Trophoblast cell (in vitro differentiated cells and primary cell): ENCODE data around the gene ASTN2.

ENCODE experiments used
- DNase-seq, 2 donors: peaks; one replicate each; pipeline ENCODE4 v3.0.0-alpha.2; 2016
- H2AFZ ChIP-seq: 2 replicates; pipeline ENCODE4 v1.6.1; 2013; ENCODE audit warnings: low read length, moderate library complexity, mild to moderate bottlenecking; ENCODE audit not compliant: insufficient read depth, poor library complexity
- H2AK5ac ChIP-seq: 2 replicates; pipeline ENCODE4 v1.6.1; 2013; ENCODE audit warnings: mild to moderate bottlenecking, low read length
- H2BK120ac ChIP-seq: 2 replicates; pipeline ENCODE4 v1.6.1; 2013; ENCODE audit warnings: low read length, mild to moderate bottlenecking, moderate library complexity; ENCODE audit not compliant: insufficient read depth, poor library complexity
- H2BK12ac ChIP-seq: 2 replicates; pipeline ENCODE4 v1.6.1; 2013; ENCODE audit warnings: mild to moderate bottlenecking, low read length, moderate library complexity
- H2BK5ac ChIP-seq: 2 replicates; pipeline ENCODE4 v1.6.1; 2013; ENCODE audit warnings: low read length, low read depth, moderate library complexity, mild to moderate bottlenecking; ENCODE audit not compliant: poor library complexity
- H3K14ac ChIP-seq: 2 replicates; pipeline ENCODE4 v1.6.1; 2013; ENCODE audit warnings: mild to moderate bottlenecking, low read length
- H3K18ac ChIP-seq: 2 replicates; pipeline ENCODE4 v1.6.1; 2013; ENCODE audit warnings: mild to moderate bottlenecking, low read length
- H3K23ac ChIP-seq: 2 replicates; pipeline ENCODE4 v1.6.1; 2013; ENCODE audit warnings: low read length
- H3K27ac ChIP-seq: 2 replicates; pipeline ENCODE4 v1.5.1; 2013; ENCODE audit warnings: low read depth, mild to moderate bottlenecking, inconsistent platforms, low read length, moderate library complexity
- H3K27me3 ChIP-seq: 2 replicates; pipeline ENCODE4 v1.6.1; 2013; ENCODE audit warnings: inconsistent platforms, mild to moderate bottlenecking, low read length, moderate library complexity; ENCODE audit not compliant: insufficient read depth
- H3K36me3 ChIP-seq, 2 experiments: 1 replicate in 1 of 2; 2 replicates in 1 of 2; pipeline ENCODE4 v1.6.1; 2013; ENCODE audit warnings: low read length in 2 of 2, mild to moderate bottlenecking in 2 of 2, moderate library complexity in 1 of 2; ENCODE audit not compliant: insufficient read depth in 2 of 2, control insufficient read depth in 1 of 2
- H3K4ac ChIP-seq: 2 replicates; pipeline ENCODE4 v1.6.1; 2013; ENCODE audit warnings: low read depth, mild to moderate bottlenecking, low read length, moderate library complexity
- H3K4me1 ChIP-seq, 2 experiments: 1 replicate in 1 of 2; 2 replicates in 1 of 2; pipeline ENCODE4 v1.6.1; 2013; ENCODE audit warnings: low read length in 2 of 2, mild to moderate bottlenecking in 2 of 2, moderate library complexity in 1 of 2; ENCODE audit not compliant: insufficient read depth in 2 of 2, control insufficient read depth in 1 of 2
- H3K4me2 ChIP-seq: 2 replicates; pipeline ENCODE4 v1.6.1; 2013; ENCODE audit warnings: inconsistent platforms, mild to moderate bottlenecking, low read length, moderate library complexity
- H3K4me3 ChIP-seq: 2 replicates; pipeline ENCODE4 v1.5.1; 2013; ENCODE audit warnings: mild to moderate bottlenecking, low read depth, low read length, inconsistent platforms
- H3K79me1 ChIP-seq: one replicate; pipeline ENCODE4 v1.6.1; 2013; ENCODE audit warnings: low read length
- H3K79me2 ChIP-seq: 2 replicates; pipeline ENCODE4 v1.6.1; 2013; ENCODE audit warnings: low read length, mild to moderate bottlenecking; ENCODE audit not compliant: control insufficient read depth, insufficient read depth, poor library complexity
- H3K9ac ChIP-seq: 2 replicates; pipeline ENCODE4 v1.6.1; 2013; ENCODE audit warnings: mild to moderate bottlenecking, low read length
- H3K9me3 ChIP-seq: 2 replicates; pipeline ENCODE4 v1.6.1; 2013; ENCODE audit warnings: low read depth, mild to moderate bottlenecking, control low read depth, inconsistent platforms, low read length; ENCODE audit not compliant: insufficient read depth
- H4K12ac ChIP-seq: 2 replicates; pipeline ENCODE4 v1.6.1; 2013; ENCODE audit warnings: low read depth, mild to moderate bottlenecking, low read length, moderate library complexity
- H4K8ac ChIP-seq: 2 replicates; pipeline ENCODE4 v1.6.1; 2013; ENCODE audit warnings: low read depth, mild to moderate bottlenecking, low read length, moderate library complexity
- H4K91ac ChIP-seq: one replicate; pipeline ENCODE4 v1.6.1; 2013; ENCODE audit warnings: low read depth, mild to moderate bottlenecking, low read length, moderate library complexity
- WGBS: extraction: QIAGEN DNeasy Blood & Tissue Kit; methylation state at CpG from one replicate; pipeline ENCODE4 v1.1.7; 2013; ENCODE audit warnings: missing lambda C conversion rate; ENCODE audit not compliant: insufficient read length, insufficient coverage; ENCODE audit errors: extremely low coverage; 5-methylcytosine and 5-hydroxymethylcytosine counted together

The ASTN2 gene

DNA sequence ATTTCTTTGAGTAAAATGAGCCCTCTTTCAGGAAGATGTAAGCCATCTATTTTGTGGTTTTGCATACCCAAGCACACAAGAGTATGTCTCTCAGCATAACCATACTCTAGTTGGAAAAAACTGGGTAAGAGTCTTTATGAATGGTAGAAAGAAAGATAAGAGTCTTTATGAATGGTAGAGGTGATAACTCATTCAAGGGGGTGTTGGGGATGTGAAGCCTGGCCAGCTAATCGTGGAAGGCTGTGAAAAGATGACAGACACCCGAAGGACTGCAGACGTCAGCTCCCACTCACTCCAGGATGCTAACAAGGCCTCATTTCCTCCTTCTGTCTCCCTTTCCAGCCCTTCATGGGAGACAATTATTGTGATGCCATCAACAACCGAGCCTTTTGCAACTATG, 1032.8 kb downstream of the ASTN2 start:
- Histone ChIP-seq H3K36me3 (peaks cover 0 to 4% of the 10 kb centered on the region in 2 experiments), H3K4ac (no peak overlapping the region), H3K18ac (no peak overlapping the region), H2BK5ac (no peak overlapping the region), H3K9me3 (no peaks in the 10 kb centered on the region), H3K27ac (no peak overlapping the region), H3K9ac (no peak overlapping the region), H2AK5ac (no peak overlapping the region), H3K4me1 (peaks cover 3 to 5% of the 10 kb centered on the region in 2 experiments), H2AFZ (no peak overlapping the region), H4K8ac (no peak overlapping the region), H3K4me3 (no peak overlapping the region), H4K12ac (no peak overlapping the region), H4K91ac (no peak overlapping the region), H3K23ac (no peak overlapping the region), H2BK120ac (no peak overlapping the region), H3K27me3 (no peaks in the 10 kb centered on the region), H3K79me1 (no peaks in the 10 kb centered on the region), H3K79me2 (no peaks in the 10 kb centered on the region), H3K4me2 (no peak overlapping the region), H2BK12ac (no peak overlapping the region), H3K14ac (no peak overlapping the region)
- no peak for DNase-seq
- no CpG with 5 or more reads among the region's 4 CpGs for WGBS

DNA sequence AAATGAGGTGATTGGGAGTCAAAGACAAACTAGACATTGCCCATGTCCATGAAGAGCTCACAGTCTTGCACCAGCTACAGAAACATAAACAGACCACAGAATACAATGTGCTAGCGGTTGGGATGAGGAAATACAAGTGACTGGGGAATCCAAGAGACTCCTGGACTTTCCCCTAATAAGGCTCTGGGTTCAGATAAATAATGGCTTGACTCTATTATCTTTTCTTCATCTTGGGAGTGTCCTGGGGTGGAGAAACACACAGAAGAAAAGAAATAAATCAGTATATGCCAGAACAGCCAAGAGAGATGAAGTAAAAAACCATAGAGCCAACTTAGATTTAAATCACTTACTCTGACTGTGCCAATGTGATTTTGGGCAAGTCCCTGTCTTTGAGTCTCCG, 1033.5 kb downstream of the ASTN2 start:
- Histone ChIP-seq H3K14ac (no peak overlapping the region), H2BK12ac (no peak overlapping the region), H2BK5ac (no peak overlapping the region), H3K79me1 (no peaks in the 10 kb centered on the region), H3K4me3 (no peak overlapping the region), H3K27me3 (no peaks in the 10 kb centered on the region), H2AK5ac (no peak overlapping the region), H3K9me3 (no peaks in the 10 kb centered on the region), H2BK120ac (no peak overlapping the region), H3K18ac (no peak overlapping the region), H3K79me2 (no peaks in the 10 kb centered on the region), H3K4ac (no peak overlapping the region), H2AFZ (no peak overlapping the region), H3K23ac (no peak overlapping the region), H4K12ac (no peak overlapping the region), H3K36me3 (peaks cover 0 to 2% of the 10 kb centered on the region in 2 experiments), H3K4me1 (peaks cover 4 to 7% of the 10 kb centered on the region in 2 experiments), H4K91ac (no peak overlapping the region), H3K27ac (no peak overlapping the region), H4K8ac (no peak overlapping the region), H3K4me2 (no peak overlapping the region), H3K9ac (no peak overlapping the region)
- no peak for DNase-seq
- WGBS, result no CpG with 5 or more reads among the region's 2 CpGs

- Histone ChIP-seq H2AK5ac (no peak overlapping the region), H4K91ac (no peak overlapping the region), H2BK120ac (no peak overlapping the region), H2AFZ (no peak overlapping the region), H2BK5ac (no peak overlapping the region), H3K27ac (no peak overlapping the region), H3K4me3 (no peak overlapping the region), H3K4me1 (peaks cover 4 to 7% of the 10 kb centered on the region in 2 experiments), H2BK12ac (no peak overlapping the region), H3K36me3 (peaks cover 0 to 2% of the 10 kb centered on the region in 2 experiments), H3K14ac (no peak overlapping the region), H4K8ac (no peak overlapping the region), H3K79me2 (no peaks in the 10 kb centered on the region), H3K4ac (no peak overlapping the region), H3K4me2 (no peak overlapping the region), H3K23ac (no peak overlapping the region), H3K79me1 (no peaks in the 10 kb centered on the region), H3K9ac (no peak overlapping the region), H3K27me3 (no peaks in the 10 kb centered on the region), H3K18ac (no peak overlapping the region), H4K12ac (no peak overlapping the region), H3K9me3 (no peaks in the 10 kb centered on the region)
- no peak for DNase-seq
These were observed 1034.3 kb downstream of the ASTN2 start for GRCh38 chr9:116380496-116380995.

GRCh38 chr9:116379821-116380220, 1035.0 kb downstream of the ASTN2 start:
- no peak overlapping the region for H2AK5ac ChIP-seq
- no peak for DNase-seq
- no peak overlapping the region for H3K9ac ChIP-seq
- H2BK12ac ChIP-seq, result no peak overlapping the region
- no peaks in the 10 kb centered on the region for H3K79me2 ChIP-seq
- H2BK5ac ChIP-seq, result no peak overlapping the region
- no peak overlapping the region for H2AFZ ChIP-seq
- H3K4me1 ChIP-seq, result peaks cover 4 to 7% of the 10 kb centered on the region in 2 experiments
- no peak overlapping the region for H4K8ac ChIP-seq
- no peak overlapping the region for H4K12ac ChIP-seq
- no peak overlapping the region for H3K4me2 ChIP-seq
- no peaks in the 10 kb centered on the region for H3K27me3 ChIP-seq
- H4K91ac ChIP-seq, result no peak overlapping the region
- peaks cover 0 to 2% of the 10 kb centered on the region in 2 experiments for H3K36me3 ChIP-seq
- H2BK120ac ChIP-seq, result no peak overlapping the region
- H3K4me3 ChIP-seq, result no peak overlapping the region
- no peak overlapping the region for H3K27ac ChIP-seq
- no peak overlapping the region for H3K4ac ChIP-seq
- no peak overlapping the region for H3K18ac ChIP-seq
- H3K14ac ChIP-seq, result no peak overlapping the region
- H3K23ac ChIP-seq, result no peak overlapping the region
- no CpG with 5 or more reads among the region's 2 CpGs for WGBS
- H3K79me1 ChIP-seq, result no peaks in the 10 kb centered on the region
- no peaks in the 10 kb centered on the region for H3K9me3 ChIP-seq
